SH-SY5Y (cell line): ENCODE measurements around the gene PLXNB1.

ENCODE experiments used
- GATA2 ChIP-seq: IDR thresholded peaks from 2 replicates; pipeline ENCODE4 v1.6.1; 2011; ENCODE audit warnings: mild to moderate bottlenecking, low read depth, low read length
- GATA3 ChIP-seq: IDR thresholded peaks from 2 replicates; pipeline ENCODE4 v1.6.1; 2011; ENCODE audit warnings: low read depth, mild to moderate bottlenecking, low read length, moderate library complexity

- TF ChIP-seq GATA2 (no peak), GATA3 (no peak)
Measured at GRCh38 chr3:48371651-48372376, 58.1 kb downstream of the PLXNB1 start, which contains the start of gene FBXW12.
